RKO (cell line): Measurements from ENCODE around the gene ZBTB17.
A peak's percentile ranks its signal among the peaks of the same experiment; 100 is the strongest.
"Not testable (repeated sequence)": the region's sequence is repeated elsewhere in the genome, so short reads cannot be mapped to it uniquely, and the experiment has no call there.

Source experiments
- DNase-seq: peaks from one replicate; pipeline ENCODE4 v3.0.0-alpha.2; 2016; ENCODE audit warnings: low spot score

Gene ZBTB17

GRCh38 chr1:16011936-16012589 lies 36.2 kb upstream of the ZBTB17 start:
- no peak for DNase-seq

- DNase-seq = no peak
Measured at GRCh38 chr1:16010837-16011236, 34.9 kb upstream of the ZBTB17 start.

- no peak for DNase-seq
Measured at GRCh38 chr1:16009678-16010077, 33.8 kb upstream of the ZBTB17 start.

- DNase-seq = peak; percentile 63
Measured at GRCh38 chr1:16009030-16009460, 33.1 kb upstream of the ZBTB17 start.

GRCh38 chr1:16007671-16008341 lies 31.9 kb upstream of the ZBTB17 start:
- no peak for DNase-seq

GRCh38 chr1:16006552-16007485 lies 30.9 kb upstream of the ZBTB17 start:
- no peak for DNase-seq

- DNase-seq = no peak
Measured at GRCh38 chr1:16006010-16006409, 30.1 kb upstream of the ZBTB17 start.

GRCh38 chr1:16005597-16005996 lies 29.7 kb upstream of the ZBTB17 start:
- DNase-seq = no peak

- DNase-seq = not testable (repeated sequence)
Measured at GRCh38 chr1:16001274-16001673, 25.4 kb upstream of the ZBTB17 start.

GRCh38 chr1:15998929-15999328 lies 23.0 kb upstream of the ZBTB17 start:
- no peak for DNase-seq

- DNase-seq = no peak
Measured at GRCh38 chr1:15997637-15998280, 21.9 kb upstream of the ZBTB17 start.

GRCh38 chr1:15997076-15997585 lies 21.2 kb upstream of the ZBTB17 start:
- DNase-seq = no peak

- peak; percentile 61 for DNase-seq
Measured at GRCh38 chr1:15994590-15995351, 18.9 kb upstream of the ZBTB17 start.

- DNase-seq = no peak
Measured at GRCh38 chr1:15994081-15994480, 18.2 kb upstream of the ZBTB17 start.

GRCh38 chr1:15993666-15994065 lies 17.8 kb upstream of the ZBTB17 start:
- DNase-seq = no peak

- no peak for DNase-seq
Measured at GRCh38 chr1:15992582-15993500, 16.9 kb upstream of the ZBTB17 start.

- no peak for DNase-seq
Measured at GRCh38 chr1:15992187-15992553, 16.3 kb upstream of the ZBTB17 start.

GRCh38 chr1:15991427-15992186 lies 15.7 kb upstream of the ZBTB17 start:
- DNase-seq = no peak

- DNase-seq = no peak
Measured at GRCh38 chr1:15989776-15990175, 13.9 kb upstream of the ZBTB17 start.
